ENCODE results near the gene TMCO4. TPM values are rescaled to one million over a fixed set of nuclear protein-coding genes. Genes with fewer than 3 reads are reported as not detected.

TMCO4 gene
- total and polyA plus RNA-seq, 2 donors (not counting 3 experiments of a cell fraction or from before 2014, with no cell fraction given): 7.6 to 10.3 TPM

GRCh38 chr1:19650416-19651140, 149.1 kb downstream of the TMCO4 start:
- ChIA-PET POLR2A (no interaction called here), CTCF (interaction anchor here (0.6 to 4.6 kb wide), 58 partner anchors 9 to 473 kb away, joined by 3 to 99 read pairs (median 4); partner anchors contain the start of genes AKR7A2, CAPZB, EMC1 and MRTO4)
- FAIRE-seq: no peak
- Histone ChIP-seq H3K27ac (ENCODE audit: insufficient read depth, low read depth, low read length) (no peak overlapping the region), H3K9me3 (replicated peaks; ENCODE audit: control insufficient read depth, insufficient read depth, low read length) (no peaks in the 10 kb centered on the region), H3K27me3 (ENCODE audit: control insufficient read depth in 2 of 2, insufficient read depth in 2 of 2, low read length in 2 of 2) (no peaks in the 10 kb centered on the region), H3K36me3 (ENCODE audit: control insufficient read depth in 2 of 2, extremely low read depth in 1 of 2, insufficient read depth in 2 of 2, low read length in 2 of 2) (no peaks in the 10 kb centered on the region), H3K9ac (replicated peaks; ENCODE audit: extremely low read depth, insufficient read depth, low read length) (no peak overlapping the region), H3K79me2 (ENCODE audit: control insufficient read depth, insufficient read depth, low read length) (peaks cover 6% of the 10 kb centered on the region), H3K4me2 (ENCODE audit: insufficient read depth, low read length) (no peak overlapping the region), H4K20me1 (replicated peaks; ENCODE audit: control insufficient read depth, extremely low read depth, insufficient read depth, low read length) (no peaks in the 10 kb centered on the region), H3K9me1 (replicated peaks; ENCODE audit: control insufficient read depth, extremely low read depth, insufficient read depth, low read length) (no peaks in the 10 kb centered on the region), H3K4me3 (replicated peaks in 1 of 3; ENCODE audit: insufficient read depth in 1 of 3, low read depth in 1 of 3, low read length in 3 of 3) (no peak overlapping the region), H3K4me1 (ENCODE audit: control insufficient read depth, extremely low read depth, insufficient read depth, low read length) (peaks cover 20% of the 10 kb centered on the region), H2AFZ (ENCODE audit: low read depth, low read length) (peak overlapping the region; percentile 9)
- dilution Hi-C loops (cut with MboI; ENCODE audit: extremely low pct_ligation_motif_present, low sequenced_read_pairs) (no loop called here), intact Hi-C loops (cut with micrococcal nuclease) (loop anchor here (1.0 to 5.0 kb wide), 4 partner anchors 143 to 378 kb away; no protein-coding TSS in a partner anchor)
- TF ChIP-seq EZH2 (IDR thresholded peaks at IDR 0.05; ENCODE audit: borderline replicate concordance, low read depth, low read length, severe bottlenecking) (no peak), POLR2AphosphoS5 (IDR thresholded peaks at IDR 0.05; ENCODE audit: insufficient read depth, low read depth, low read length) (no peak), POLR2A (IDR thresholded peaks at IDR 0.05; ENCODE audit: low read depth, low read length) (no peak), JUN (IDR thresholded peaks at IDR 0.05; ENCODE audit: borderline replicate concordance, insufficient read depth, insufficient read length, low read depth) (no peak), FOS (IDR thresholded peaks at IDR 0.05; ENCODE audit: borderline replicate concordance, insufficient read depth, low read length) (no peak), CTCF (IDR thresholded peaks at IDR 0.05; ENCODE audit: extremely low read depth in 1 of 2, insufficient read depth in 1 of 2, low read depth in 1 of 2, low read length in 2 of 2) (no peak), GATA2 (IDR thresholded peaks at IDR 0.05; ENCODE audit: insufficient read depth, insufficient read length, low read depth, low read length) (no peak), MAX (IDR thresholded peaks at IDR 0.05; ENCODE audit: insufficient read depth, insufficient read length) (no peak)
- BruUV-seq (replicated peaks): no TSS peak
- DNase-seq (ENCODE audit: low read depth, low spot score): no peak
